22Rv1 (cell line): ENCODE measurements around the gene MTFR2.

Experiments used
- H3K27ac ChIP-seq: fragments of 450-650 bp; 2 replicates; pipeline ENCODE4 v1.5.1; 2017
- CTCF ChIP-seq: fragments of 450-650 bp; IDR thresholded peaks from 2 replicates; pipeline ENCODE4 v1.5.1; 2017; ENCODE audit warnings: mild to moderate bottlenecking
- ZFX ChIP-seq: fragments of 450-650 bp; IDR thresholded peaks from 2 replicates; pipeline ENCODE4 v1.6.1; 2017; ENCODE audit warnings: antibody characterized with exemption, borderline replicate concordance

Gene MTFR2

GRCh38 chr6:136184738-136185137 is 65.4 kb downstream of the MTFR2 start:
- TF ChIP-seq ZFX (no peak), CTCF (no peak)
- H3K27ac ChIP-seq, result no peak overlapping the region

DNA sequence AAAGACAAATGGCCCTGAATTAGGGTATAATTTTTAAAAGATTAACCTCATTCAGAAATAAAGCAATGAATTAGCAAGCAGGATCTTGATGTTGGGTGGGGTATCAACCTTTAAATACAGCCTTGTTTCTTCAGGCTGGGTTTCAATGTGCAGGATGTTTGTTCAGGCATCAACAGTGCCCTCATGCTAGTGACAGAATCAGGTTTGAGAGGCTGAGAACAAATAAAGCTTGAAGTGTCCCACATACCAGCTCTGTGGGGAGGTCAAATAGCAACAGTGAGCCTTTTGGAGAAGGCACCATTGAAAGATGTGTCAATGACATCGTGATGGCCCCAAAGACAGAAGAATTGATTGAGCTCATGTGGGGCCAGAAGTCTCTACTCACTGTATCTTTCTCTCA is 68.2 kb downstream of the MTFR2 start:
- TF ChIP-seq CTCF (no peak), ZFX (no peak)
- no peak overlapping the region for H3K27ac ChIP-seq

- TF ChIP-seq ZFX (no peak), CTCF (no peak)
- no peak overlapping the region for H3K27ac ChIP-seq
Observed at GRCh38 chr6:136181512-136181833, 68.6 kb downstream of the MTFR2 start.
